A673 (cell line): ENCODE data around the gene MARK1.
A peak's percentile ranks its signal among the peaks of the same experiment; 100 is the strongest.

Source experiments
- EZH2 ChIP-seq: fragments of 200-600 bp; sonication (generic); IDR thresholded peaks from 2 replicates; pipeline ENCODE4 v1.6.1; 2017; ENCODE audit warnings: borderline replicate concordance, low read depth, mild to moderate bottlenecking, mixed read lengths, antibody characterized with exemption, low read length; ENCODE audit not compliant: poor library complexity, severe bottlenecking
- TF ChIP-seq, protein P1 (sequence below): fragments of 300-800, 200-600 bp; sonication (generic); conservative IDR thresholded peaks from 2 replicates; pipeline ENCODE4 v1.5.1; 2017; ENCODE audit warnings: low read depth, mild to moderate bottlenecking, antibody characterized with exemption, low read length, moderate library complexity, mixed read lengths

DNA sequence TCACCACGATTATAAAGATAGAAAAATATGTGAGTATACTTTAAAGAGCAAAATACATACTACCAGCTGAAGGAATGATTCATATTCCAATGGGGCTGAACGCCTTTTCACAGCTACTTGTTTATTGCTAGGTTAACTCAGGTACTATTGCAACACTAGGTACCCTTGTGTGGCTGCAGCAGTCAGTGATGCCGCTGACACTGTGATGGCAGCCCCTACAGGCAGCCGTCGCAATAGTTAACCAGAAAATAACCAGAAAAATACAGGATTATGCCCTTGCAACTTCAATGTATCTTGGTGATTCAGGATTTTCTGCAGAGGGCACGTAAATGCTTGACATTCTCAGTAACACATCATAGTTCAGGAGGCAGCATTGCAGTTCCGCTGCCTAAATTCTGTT is 1.6 kb upstream of the MARK1 start:
- TF ChIP-seq, protein P1, sequence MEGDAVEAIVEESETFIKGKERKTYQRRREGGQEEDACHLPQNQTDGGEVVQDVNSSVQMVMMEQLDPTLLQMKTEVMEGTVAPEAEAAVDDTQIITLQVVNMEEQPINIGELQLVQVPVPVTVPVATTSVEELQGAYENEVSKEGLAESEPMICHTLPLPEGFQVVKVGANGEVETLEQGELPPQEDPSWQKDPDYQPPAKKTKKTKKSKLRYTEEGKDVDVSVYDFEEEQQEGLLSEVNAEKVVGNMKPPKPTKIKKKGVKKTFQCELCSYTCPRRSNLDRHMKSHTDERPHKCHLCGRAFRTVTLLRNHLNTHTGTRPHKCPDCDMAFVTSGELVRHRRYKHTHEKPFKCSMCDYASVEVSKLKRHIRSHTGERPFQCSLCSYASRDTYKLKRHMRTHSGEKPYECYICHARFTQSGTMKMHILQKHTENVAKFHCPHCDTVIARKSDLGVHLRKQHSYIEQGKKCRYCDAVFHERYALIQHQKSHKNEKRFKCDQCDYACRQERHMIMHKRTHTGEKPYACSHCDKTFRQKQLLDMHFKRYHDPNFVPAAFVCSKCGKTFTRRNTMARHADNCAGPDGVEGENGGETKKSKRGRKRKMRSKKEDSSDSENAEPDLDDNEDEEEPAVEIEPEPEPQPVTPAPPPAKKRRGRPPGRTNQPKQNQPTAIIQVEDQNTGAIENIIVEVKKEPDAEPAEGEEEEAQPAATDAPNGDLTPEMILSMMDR: peak; percentile 43; the same call in 1 of the 2 replicates
- TF ChIP-seq EZH2: no peak
